HCT116 (cell line): Measurements from ENCODE around the gene CISD2.
"Not testable (repeated sequence)": the region's sequence is repeated elsewhere in the genome, so short reads cannot be mapped to it uniquely, and the experiment has no call there.

Experiments used
- ATF3 ChIP-seq: IDR thresholded peaks from 2 replicates; pipeline ENCODE4 v1.6.1; 2012
- CEBPB ChIP-seq: IDR thresholded peaks from 2 replicates; pipeline ENCODE4 v1.6.1; 2012; ENCODE audit warnings: low read depth
- EGR1 ChIP-seq: IDR thresholded peaks from 2 replicates; pipeline ENCODE4 v1.6.1; 2012; ENCODE audit warnings: low read depth
- POLR2A ChIP-seq: IDR thresholded peaks from 2 replicates; pipeline ENCODE4 v1.7.0; 2011; ENCODE audit warnings: borderline replicate concordance; ENCODE audit not compliant: insufficient read depth, insufficient read length; ENCODE audit errors: extremely low read depth
- POLR2AphosphoS5 ChIP-seq: IDR thresholded peaks from 2 replicates; pipeline ENCODE4 v1.6.1; 2011; ENCODE audit warnings: mild to moderate bottlenecking, low read depth, low read length, moderate library complexity
- RAD21 ChIP-seq: IDR thresholded peaks from 2 replicates; pipeline ENCODE4 v1.6.1; 2012; ENCODE audit warnings: low read depth, mild to moderate bottlenecking
- REST ChIP-seq: IDR thresholded peaks from 2 replicates; pipeline ENCODE4 v1.6.1; 2012; ENCODE audit warnings: low read depth
- SIN3A ChIP-seq: IDR thresholded peaks from 2 replicates; pipeline ENCODE4 v1.6.1; 2012; ENCODE audit warnings: low read depth
- TCF7L2 ChIP-seq: IDR thresholded peaks from 2 replicates; pipeline ENCODE4 v1.7.0; 2011; ENCODE audit warnings: borderline replicate concordance, inconsistent platforms; ENCODE audit not compliant: insufficient read depth, insufficient read length; ENCODE audit errors: extremely low read depth
- ZBTB33 ChIP-seq: IDR thresholded peaks from 2 replicates; pipeline ENCODE4 v1.6.1; 2011; ENCODE audit warnings: mild to moderate bottlenecking, low read length, moderate library complexity; ENCODE audit not compliant: insufficient replicate concordance; ENCODE audit errors: extremely low read depth
- ZNF274 ChIP-seq: fragments of 200-500 bp; sonication (Bioruptor generic); IDR thresholded peaks from 2 replicates; pipeline ENCODE4 v1.6.1; 2014; ENCODE audit warnings: mild to moderate bottlenecking, low read depth, low read length, inconsistent platforms
- TF ChIP-seq, protein P1 (sequence below), 3 experiments: fragments of 200-600 bp in 1 of 3; sonication (generic) in 1 of 3; IDR thresholded peaks in 2 of 3; conservative IDR thresholded peaks in 1 of 3; 2 replicates each; pipeline ENCODE4 v1.5.1; 2012 to 2017; ENCODE audit warnings: low read depth in 2 of 3, low read length in 2 of 3, antibody characterized with exemption in 1 of 3, borderline replicate concordance in 1 of 3, control low read depth in 1 of 3, mild to moderate bottlenecking in 1 of 3, mixed read lengths in 1 of 3, mixed run types in 1 of 3, moderate library complexity in 1 of 3; ENCODE audit not compliant: insufficient read depth in 1 of 3

DNA sequence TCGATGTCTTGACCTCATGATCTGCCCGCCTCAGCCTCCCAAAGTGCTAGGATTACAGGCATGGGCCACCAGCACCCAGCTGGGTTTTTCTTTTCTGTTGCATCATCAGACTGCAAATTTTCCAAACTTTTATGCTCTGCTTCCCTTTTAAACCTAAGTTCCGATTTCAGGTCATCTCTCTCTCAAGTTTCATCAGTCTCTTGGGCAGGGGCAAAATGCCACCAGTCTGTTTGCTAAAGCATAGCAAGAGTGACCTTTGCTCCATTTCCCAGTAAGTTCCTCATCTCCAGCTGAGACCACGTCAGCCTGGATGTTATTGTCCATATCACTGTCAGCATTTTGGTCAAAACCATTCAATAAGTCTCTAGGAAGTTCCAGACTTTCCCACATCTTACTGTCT is 9.6 kb downstream of the CISD2 start:
- TF ChIP-seq POLR2AphosphoS5, EGR1, CEBPB, ZBTB33, TCF7L2, ZNF274, SIN3A, REST, RAD21, POLR2A, ATF3: not testable (repeated sequence)
- TF ChIP-seq, protein P1, sequence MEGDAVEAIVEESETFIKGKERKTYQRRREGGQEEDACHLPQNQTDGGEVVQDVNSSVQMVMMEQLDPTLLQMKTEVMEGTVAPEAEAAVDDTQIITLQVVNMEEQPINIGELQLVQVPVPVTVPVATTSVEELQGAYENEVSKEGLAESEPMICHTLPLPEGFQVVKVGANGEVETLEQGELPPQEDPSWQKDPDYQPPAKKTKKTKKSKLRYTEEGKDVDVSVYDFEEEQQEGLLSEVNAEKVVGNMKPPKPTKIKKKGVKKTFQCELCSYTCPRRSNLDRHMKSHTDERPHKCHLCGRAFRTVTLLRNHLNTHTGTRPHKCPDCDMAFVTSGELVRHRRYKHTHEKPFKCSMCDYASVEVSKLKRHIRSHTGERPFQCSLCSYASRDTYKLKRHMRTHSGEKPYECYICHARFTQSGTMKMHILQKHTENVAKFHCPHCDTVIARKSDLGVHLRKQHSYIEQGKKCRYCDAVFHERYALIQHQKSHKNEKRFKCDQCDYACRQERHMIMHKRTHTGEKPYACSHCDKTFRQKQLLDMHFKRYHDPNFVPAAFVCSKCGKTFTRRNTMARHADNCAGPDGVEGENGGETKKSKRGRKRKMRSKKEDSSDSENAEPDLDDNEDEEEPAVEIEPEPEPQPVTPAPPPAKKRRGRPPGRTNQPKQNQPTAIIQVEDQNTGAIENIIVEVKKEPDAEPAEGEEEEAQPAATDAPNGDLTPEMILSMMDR (IDR thresholded peaks at IDR 0.05 in 2 of 3, conservative IDR thresholded peaks at IDR 0.05 in 1 of 3; ENCODE audit: borderline replicate concordance in 1 of 3, insufficient read depth in 1 of 3, low read depth in 2 of 3, low read length in 2 of 3) = not testable (repeated sequence)
